Measurements from ENCODE around the gene WNT11. TPM values are rescaled to one million over a fixed set of nuclear protein-coding genes. Genes with fewer than 3 reads are reported as not detected.

Gene WNT11
- polyA plus RNA-seq, 3 donors: 11.7 to 14.7 (median 12.7) TPM

Other genes starting within 250 kb of the WNT11 start
- 10 to 100 TPM; 83.6 to 95.0 (median 94.7) TPM for gene THAP12, start 174.6 kb upstream of the WNT11 start, polyA plus RNA-seq (ENCODE audit: insufficient read length in 3 of 3)
- gene GVQW3, start 174.8 kb upstream of the WNT11 start, polyA plus RNA-seq (ENCODE audit: insufficient read length in 3 of 3): 10 to 100 TPM in 2 of 3 donors, 1 to 10 TPM in 1; 9.7 to 10.8 (median 10.3) TPM
- gene EMSY, start 238.5 kb upstream of the WNT11 start, polyA plus RNA-seq (ENCODE audit: insufficient read length in 3 of 3): 10 to 100 TPM; 25.5 to 30.1 (median 28.3) TPM